HG03558 (cell line): ENCODE measurements around the gene MSANTD3.

Experiments
- ATAC-seq: cut with Tn5 transposase; IDR thresholded peaks from one replicate; pipeline ENCODE4 v1.9.1; 2021; ENCODE audit warnings: moderate number of reproducible peaks; ENCODE audit not compliant: unreplicated experiment; ENCODE audit errors: extremely low read depth

MSANTD3 gene

GRCh38 chr9:100492952-100493351, 66.0 kb downstream of the MSANTD3 start:
- ATAC-seq, result no peak

GRCh38 chr9:100498592-100498991, 71.6 kb downstream of the MSANTD3 start:
- ATAC-seq, result no peak

- ATAC-seq, result no peak
Observed at GRCh38 chr9:100499460-100499859, 72.5 kb downstream of the MSANTD3 start.

- ATAC-seq, result no peak
Observed at GRCh38 chr9:100499866-100500265, 72.9 kb downstream of the MSANTD3 start.
